ENCODE data around the gene FAM171A2.

FAM171A2 gene

DNA sequence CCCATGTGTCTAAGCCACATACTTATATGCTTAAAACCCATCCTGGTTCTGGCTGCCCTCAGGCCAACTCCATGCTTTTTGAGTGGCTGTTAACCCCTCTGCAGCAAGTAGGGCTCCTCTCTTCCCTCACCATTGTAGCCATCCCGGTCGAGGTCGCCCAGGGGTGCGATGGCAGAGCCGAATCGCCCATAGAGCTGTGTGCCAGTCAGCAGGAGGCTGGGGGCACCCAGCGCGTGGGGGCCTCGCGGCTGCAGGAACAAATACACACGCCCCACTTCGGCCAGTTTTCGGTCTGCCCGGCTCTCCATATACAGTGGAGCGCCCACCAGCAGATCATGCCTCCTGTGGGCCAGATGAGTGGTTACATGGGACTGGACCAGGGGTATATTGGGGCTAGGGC is 19.7 kb upstream of the FAM171A2 start:
- no peak overlapping the region for H3K4me2 ChIP-seq (ENCODE audit: low read length)
- peaks cover 15% of the 10 kb centered on the region for H3K27me3 ChIP-seq (ENCODE audit: control insufficient read depth, low read length)

DNA sequence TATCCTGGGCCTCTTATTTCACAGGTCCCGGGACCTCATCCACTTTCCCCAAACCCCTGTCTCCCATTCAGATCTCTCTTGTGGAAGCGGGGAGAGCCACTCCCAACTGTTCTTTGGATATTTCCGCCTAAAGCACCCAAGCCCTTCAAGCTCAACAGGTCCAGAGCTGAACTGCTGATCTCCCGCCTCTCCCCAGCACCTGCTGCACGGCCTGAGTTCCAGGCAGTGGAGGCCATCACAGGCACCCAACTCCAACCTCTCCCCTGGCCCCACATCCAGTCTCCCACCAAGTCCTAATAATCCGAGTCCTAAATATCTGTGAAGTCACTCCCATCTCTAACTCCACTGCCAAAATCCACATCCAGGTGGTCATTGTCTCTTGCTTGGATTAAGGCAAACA is 19.3 kb upstream of the FAM171A2 start:
- Histone ChIP-seq H3K27ac (ENCODE audit: low read depth, low read length) (no peak overlapping the region), H3K79me2 (ENCODE audit: control insufficient read depth, low read length) (no peaks in the 10 kb centered on the region), H3K36me3 (ENCODE audit: control insufficient read depth, low read length) (no peaks in the 10 kb centered on the region), H3K4me1 (ENCODE audit: control insufficient read depth, low read length) (peaks cover 5% of the 10 kb centered on the region; the same call in 1 of the 2 replicates), H3K4me3 (ENCODE audit: low read length) (no peak overlapping the region), H3F3A (ENCODE audit: control insufficient read depth, insufficient read depth) (no peaks in the 10 kb centered on the region), H3K9me2 (replicated peaks; ENCODE audit: control insufficient read depth, low read length) (no peaks in the 10 kb centered on the region), H4K20me1 (ENCODE audit: control insufficient read depth, insufficient read depth, low read depth, low read length) (no peaks in the 10 kb centered on the region), H3K27me3 (ENCODE audit: control insufficient read depth, low read length) (peaks cover 15% of the 10 kb centered on the region), H3K9me3 (ENCODE audit: control insufficient read depth, insufficient read depth, low read length) (no peaks in the 10 kb centered on the region), H3K4me2 (ENCODE audit: low read length) (no peak overlapping the region)
- TF ChIP-seq, protein P1, sequence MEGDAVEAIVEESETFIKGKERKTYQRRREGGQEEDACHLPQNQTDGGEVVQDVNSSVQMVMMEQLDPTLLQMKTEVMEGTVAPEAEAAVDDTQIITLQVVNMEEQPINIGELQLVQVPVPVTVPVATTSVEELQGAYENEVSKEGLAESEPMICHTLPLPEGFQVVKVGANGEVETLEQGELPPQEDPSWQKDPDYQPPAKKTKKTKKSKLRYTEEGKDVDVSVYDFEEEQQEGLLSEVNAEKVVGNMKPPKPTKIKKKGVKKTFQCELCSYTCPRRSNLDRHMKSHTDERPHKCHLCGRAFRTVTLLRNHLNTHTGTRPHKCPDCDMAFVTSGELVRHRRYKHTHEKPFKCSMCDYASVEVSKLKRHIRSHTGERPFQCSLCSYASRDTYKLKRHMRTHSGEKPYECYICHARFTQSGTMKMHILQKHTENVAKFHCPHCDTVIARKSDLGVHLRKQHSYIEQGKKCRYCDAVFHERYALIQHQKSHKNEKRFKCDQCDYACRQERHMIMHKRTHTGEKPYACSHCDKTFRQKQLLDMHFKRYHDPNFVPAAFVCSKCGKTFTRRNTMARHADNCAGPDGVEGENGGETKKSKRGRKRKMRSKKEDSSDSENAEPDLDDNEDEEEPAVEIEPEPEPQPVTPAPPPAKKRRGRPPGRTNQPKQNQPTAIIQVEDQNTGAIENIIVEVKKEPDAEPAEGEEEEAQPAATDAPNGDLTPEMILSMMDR (IDR thresholded peaks at IDR 0.05; ENCODE audit: low read depth, low read length, poor library complexity, severe bottlenecking): no peak
- no peak for TF ChIP-seq EZH2phosphoT487 (IDR thresholded peaks at IDR 0.05; ENCODE audit: borderline replicate concordance, low read length)

More for the DNA sequence above, 19.7 kb upstream of the FAM171A2 start:
- H3K27ac ChIP-seq (ENCODE audit: low read depth, low read length): no peak overlapping the region
- no peaks in the 10 kb centered on the region for H4K20me1 ChIP-seq (ENCODE audit: control insufficient read depth, insufficient read depth, low read depth, low read length)
- no peaks in the 10 kb centered on the region for H3F3A ChIP-seq (ENCODE audit: control insufficient read depth, insufficient read depth)
- TF ChIP-seq EZH2phosphoT487 (IDR thresholded peaks at IDR 0.05; ENCODE audit: borderline replicate concordance, low read length): no peak
- TF ChIP-seq, protein P1 (IDR thresholded peaks at IDR 0.05; ENCODE audit: low read depth, low read length, poor library complexity, severe bottlenecking): no peak
- peaks cover 5% of the 10 kb centered on the region; the same call in 1 of the 2 replicates for H3K4me1 ChIP-seq (ENCODE audit: control insufficient read depth, low read length)
- no peaks in the 10 kb centered on the region for H3K9me2 ChIP-seq (replicated peaks; ENCODE audit: control insufficient read depth, low read length)
- no peaks in the 10 kb centered on the region for H3K9me3 ChIP-seq (ENCODE audit: control insufficient read depth, insufficient read depth, low read length)
- no peaks in the 10 kb centered on the region for H3K79me2 ChIP-seq (ENCODE audit: control insufficient read depth, low read length)
- H3K36me3 ChIP-seq (ENCODE audit: control insufficient read depth, low read length): no peaks in the 10 kb centered on the region
- H3K4me3 ChIP-seq (ENCODE audit: low read length): no peak overlapping the region

DNA sequence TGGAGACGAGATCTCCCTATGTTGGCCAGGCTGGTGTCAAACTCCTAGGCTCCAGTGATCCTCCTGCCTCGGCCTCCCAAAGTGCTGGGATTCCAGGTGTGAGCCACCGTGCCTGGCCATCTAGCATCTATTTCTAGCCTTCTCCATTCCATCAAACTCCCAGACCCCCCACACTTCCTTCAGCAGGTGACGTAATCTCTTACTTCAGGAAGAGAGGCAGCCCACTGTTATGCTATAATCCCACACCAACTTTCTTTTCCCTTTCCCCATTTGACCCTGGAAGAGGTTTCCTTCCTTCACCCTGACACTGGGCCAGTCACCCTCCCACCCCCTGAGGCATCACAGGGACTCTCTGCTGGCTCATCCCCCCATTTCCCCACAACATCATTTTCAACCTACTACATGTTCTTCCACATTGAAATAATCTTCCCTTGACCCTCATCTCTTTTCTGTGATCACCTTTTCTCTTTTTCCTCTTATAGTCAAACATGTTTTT is 18.2 kb upstream of the FAM171A2 start:
- TF ChIP-seq, protein P1 (IDR thresholded peaks at IDR 0.05; ENCODE audit: low read depth, low read length, poor library complexity, severe bottlenecking): no peak
- TF ChIP-seq EZH2phosphoT487 (IDR thresholded peaks at IDR 0.05; ENCODE audit: borderline replicate concordance, low read length): no peak
- Histone ChIP-seq H3K79me2 (ENCODE audit: control insufficient read depth, low read length) (no peaks in the 10 kb centered on the region), H3K4me3 (ENCODE audit: low read length) (no peak overlapping the region), H3K4me2 (ENCODE audit: low read length) (no peak overlapping the region), H3K27me3 (ENCODE audit: control insufficient read depth, low read length) (peaks cover 15% of the 10 kb centered on the region), H3K27ac (ENCODE audit: low read depth, low read length) (no peak overlapping the region), H4K20me1 (ENCODE audit: control insufficient read depth, insufficient read depth, low read depth, low read length) (no peaks in the 10 kb centered on the region), H3K4me1 (ENCODE audit: control insufficient read depth, low read length) (peaks cover 5% of the 10 kb centered on the region; the same call in 1 of the 2 replicates), H3K9me3 (ENCODE audit: control insufficient read depth, insufficient read depth, low read length) (no peaks in the 10 kb centered on the region), H3F3A (ENCODE audit: control insufficient read depth, insufficient read depth) (no peaks in the 10 kb centered on the region), H3K36me3 (ENCODE audit: control insufficient read depth, low read length) (no peaks in the 10 kb centered on the region), H3K9me2 (replicated peaks; ENCODE audit: control insufficient read depth, low read length) (no peaks in the 10 kb centered on the region)
